ENCODE measurements around the gene VIPAS39. TPM values are rescaled to one million over a fixed set of nuclear protein-coding genes. Genes with fewer than 3 reads are reported as not detected.

Gene VIPAS39
- total RNA-seq (2021): 16.7 and 19.8 TPM in 2 replicates
- Bru-seq, nascent RNA: percentile 63 among the genes with signal in this experiment
- BruChase-seq, experiment 1, labeled RNA remaining after a 2-hour chase: percentile 64 among the genes with signal in this experiment
- BruChase-seq, experiment 2, labeled RNA remaining after a 6-hour chase: percentile 59 among the genes with signal in this experiment
- long read RNA-seq, transcript VIPAS39-211 (20 exons, 2,562 nt): major isoform, 17 of 22 reads
- long read RNA-seq, partial matches to known transcripts: 1 of 22 reads
- long read RNA-seq, other reads (novel, unspliced or antisense): 1 of 22 reads

DNA sequence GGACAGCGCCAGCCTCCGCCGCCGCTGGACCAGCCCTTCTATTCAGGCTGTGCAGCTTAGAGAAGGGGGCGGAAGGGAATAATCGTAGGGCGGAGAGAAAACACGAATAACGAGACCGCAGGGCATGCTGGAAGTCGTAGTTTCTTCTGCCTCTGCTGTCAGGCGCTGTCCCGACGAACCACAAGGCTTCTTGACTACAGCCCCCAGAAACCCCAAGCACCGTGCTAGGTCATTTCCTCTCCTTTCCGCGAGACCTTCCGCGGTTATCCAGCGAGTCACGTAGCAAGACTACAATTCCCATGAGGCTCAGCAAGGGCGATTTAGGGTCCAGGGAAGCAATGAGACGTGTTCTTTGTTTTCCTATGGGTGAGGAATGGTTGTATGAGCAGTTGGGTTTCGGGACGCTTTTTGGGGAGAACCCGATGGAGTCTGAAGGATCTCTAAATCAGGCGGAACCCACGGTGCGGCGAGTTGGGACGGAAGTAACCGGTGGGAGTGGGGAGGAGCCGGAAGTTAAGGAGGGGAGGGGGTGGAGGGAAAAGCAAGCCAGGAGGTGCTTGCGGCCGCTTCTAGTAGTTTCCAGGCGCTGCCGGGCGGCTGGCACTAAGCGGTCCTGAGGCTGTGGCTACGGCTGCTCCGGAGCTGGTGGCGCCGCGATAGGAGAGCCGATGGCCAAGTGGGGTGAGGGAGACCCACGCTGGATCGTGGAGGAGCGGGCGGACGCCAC lies at the start of gene VIPAS39, which contains the start of gene AHSA1:
Gene VIPAS39 (minus strand): TSS at position 80 of the 727 bp plus-strand sequence. CDS start 3,499 bp downstream, outside the sequence.
Gene AHSA1 (plus strand): TSS at position 572 of the 727 bp plus-strand sequence. CDS start 97 bp downstream, at position 669.
- H3K27ac ChIP-seq (ENCODE audit: low read depth, low read length, poor library complexity, severe bottlenecking): peak within 1 kb of the TSS; percentile 95
- TF ChIP-seq, protein P1, sequence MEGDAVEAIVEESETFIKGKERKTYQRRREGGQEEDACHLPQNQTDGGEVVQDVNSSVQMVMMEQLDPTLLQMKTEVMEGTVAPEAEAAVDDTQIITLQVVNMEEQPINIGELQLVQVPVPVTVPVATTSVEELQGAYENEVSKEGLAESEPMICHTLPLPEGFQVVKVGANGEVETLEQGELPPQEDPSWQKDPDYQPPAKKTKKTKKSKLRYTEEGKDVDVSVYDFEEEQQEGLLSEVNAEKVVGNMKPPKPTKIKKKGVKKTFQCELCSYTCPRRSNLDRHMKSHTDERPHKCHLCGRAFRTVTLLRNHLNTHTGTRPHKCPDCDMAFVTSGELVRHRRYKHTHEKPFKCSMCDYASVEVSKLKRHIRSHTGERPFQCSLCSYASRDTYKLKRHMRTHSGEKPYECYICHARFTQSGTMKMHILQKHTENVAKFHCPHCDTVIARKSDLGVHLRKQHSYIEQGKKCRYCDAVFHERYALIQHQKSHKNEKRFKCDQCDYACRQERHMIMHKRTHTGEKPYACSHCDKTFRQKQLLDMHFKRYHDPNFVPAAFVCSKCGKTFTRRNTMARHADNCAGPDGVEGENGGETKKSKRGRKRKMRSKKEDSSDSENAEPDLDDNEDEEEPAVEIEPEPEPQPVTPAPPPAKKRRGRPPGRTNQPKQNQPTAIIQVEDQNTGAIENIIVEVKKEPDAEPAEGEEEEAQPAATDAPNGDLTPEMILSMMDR (conservative IDR thresholded peaks at IDR 0.05; ENCODE audit: low read depth, low read length): no peak
- TF ChIP-seq EZH2 (IDR thresholded peaks at IDR 0.05; ENCODE audit: borderline replicate concordance, low read depth, low read length, poor library complexity, severe bottlenecking): no peak
- no peaks in the 10 kb centered on the region for H3K9me3 ChIP-seq (ENCODE audit: low read depth, low read length, poor library complexity, severe bottlenecking)
- H3K4me1 ChIP-seq (ENCODE audit: insufficient read depth, low read length, poor library complexity, severe bottlenecking): peaks cover 14% of the 10 kb centered on the region
- ChIA-PET POLR2A (ENCODE audit: low non-redundant PET) (no interaction called here), CTCF (no interaction called here)
- peak; percentile 99 for DNase-seq (ENCODE audit: low spot score)
- H3K36me3 ChIP-seq (ENCODE audit: insufficient read depth, low read length, poor library complexity, severe bottlenecking): peaks cover 37% of the 10 kb centered on the region
- H3K27me3 ChIP-seq (replicated peaks; ENCODE audit: insufficient read depth, low read depth, low read length, poor library complexity): no peaks in the 10 kb centered on the region
- BruUV-seq (replicated peaks): no TSS peak
- H3K4me3 ChIP-seq (ENCODE audit: low read depth, low read length, poor library complexity, severe bottlenecking): peak within 1 kb of the TSS; percentile 88
- intact Hi-C loops (cut with micrococcal nuclease; ENCODE audit: unreplicated experiment): loop anchor here (2.0 kb wide), 4 partner anchors 93 to 305 kb away; partner anchors contain the start of genes ALKBH1, GSTZ1, POMT2 and SLIRP

- TF ChIP-seq EZH2 (IDR thresholded peaks at IDR 0.05; ENCODE audit: borderline replicate concordance, low read depth, low read length, poor library complexity, severe bottlenecking): no peak
- TF ChIP-seq, protein P1 (conservative IDR thresholded peaks at IDR 0.05; ENCODE audit: low read depth, low read length): no peak
- Histone ChIP-seq H3K9me3 (ENCODE audit: low read depth, low read length, poor library complexity, severe bottlenecking) (no peaks in the 10 kb centered on the region), H3K4me1 (ENCODE audit: insufficient read depth, low read length, poor library complexity, severe bottlenecking) (no peaks in the 10 kb centered on the region), H3K4me3 (ENCODE audit: low read depth, low read length, poor library complexity, severe bottlenecking) (no peak overlapping the region), H3K27me3 (replicated peaks; ENCODE audit: insufficient read depth, low read depth, low read length, poor library complexity) (no peaks in the 10 kb centered on the region), H3K27ac (ENCODE audit: low read depth, low read length, poor library complexity, severe bottlenecking) (no peak overlapping the region), H3K36me3 (ENCODE audit: insufficient read depth, low read length, poor library complexity, severe bottlenecking) (no peaks in the 10 kb centered on the region)
- ChIA-PET CTCF (interaction anchor here (0.5 kb wide), 1 partner anchor 192 kb away, joined by 4 read pairs; no protein-coding TSS in a partner anchor), POLR2A (ENCODE audit: low non-redundant PET) (no interaction called here)
- intact Hi-C loops (cut with micrococcal nuclease; ENCODE audit: unreplicated experiment): no loop called here
- no peak for DNase-seq (ENCODE audit: low spot score)
- no TSS peak for BruUV-seq (replicated peaks)
Observed at GRCh38 chr14:77505031-77505430, 47.6 kb upstream of the VIPAS39 start.

DNA sequence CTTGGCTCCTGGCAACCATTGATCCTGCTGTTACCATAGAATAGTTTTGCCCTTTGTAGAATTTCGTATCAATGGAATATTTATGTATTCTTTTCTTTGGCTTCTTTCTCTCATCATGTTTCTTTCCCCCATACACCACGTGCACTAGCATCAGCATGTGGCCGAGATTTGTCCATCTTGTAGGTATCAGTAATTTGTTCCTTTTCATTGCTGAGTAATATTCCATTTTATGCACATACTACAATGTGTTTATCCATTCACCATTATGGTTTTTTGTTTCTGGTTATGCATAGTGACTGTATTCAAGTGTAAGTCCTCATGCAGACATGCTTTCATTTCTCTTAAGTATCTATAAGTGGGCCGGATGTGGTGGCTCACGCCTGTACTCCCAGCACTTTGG lies 45.7 kb upstream of the VIPAS39 start:
- peaks cover under 1% of the 10 kb centered on the region for H3K4me1 ChIP-seq (ENCODE audit: insufficient read depth, low read length, poor library complexity, severe bottlenecking)
- no peaks in the 10 kb centered on the region for H3K9me3 ChIP-seq (ENCODE audit: low read depth, low read length, poor library complexity, severe bottlenecking)
- peaks cover 4% of the 10 kb centered on the region for H3K27me3 ChIP-seq (replicated peaks; ENCODE audit: insufficient read depth, low read depth, low read length, poor library complexity)
- CTCF ChIA-PET: no interaction called here
- BruUV-seq (replicated peaks): no TSS peak
- TF ChIP-seq, protein P1 (conservative IDR thresholded peaks at IDR 0.05; ENCODE audit: low read depth, low read length): no peak
- TF ChIP-seq EZH2 (IDR thresholded peaks at IDR 0.05; ENCODE audit: borderline replicate concordance, low read depth, low read length, poor library complexity, severe bottlenecking): no peak
- intact Hi-C loops (cut with micrococcal nuclease; ENCODE audit: unreplicated experiment): no loop called here
- DNase-seq (ENCODE audit: low spot score): no peak
- POLR2A ChIA-PET (ENCODE audit: low non-redundant PET): no interaction called here
- no peaks in the 10 kb centered on the region for H3K36me3 ChIP-seq (ENCODE audit: insufficient read depth, low read length, poor library complexity, severe bottlenecking)
- H3K4me3 ChIP-seq (ENCODE audit: low read depth, low read length, poor library complexity, severe bottlenecking): no peak overlapping the region
- H3K27ac ChIP-seq (ENCODE audit: low read depth, low read length, poor library complexity, severe bottlenecking): no peak overlapping the region

Measured in A673 (cell line).